Stimulated activated CD4-positive, alpha-beta T cell treated with anti-CD3 and anti-CD28 coated beads, Interleukin-4, amount 100 ng/mL, for 1 hour (primary cell): ENCODE results near the gene PITPNM3.

Experiments
- DNase-seq: peaks from one replicate; pipeline ENCODE4 v3.0.0-alpha.2; 2020

Gene PITPNM3

GRCh38 chr17:6476076-6476809, 80.1 kb downstream of the PITPNM3 start:
- DNase-seq: no peak

GRCh38 chr17:6475411-6475810, 80.9 kb downstream of the PITPNM3 start:
- DNase-seq: no peak

- DNase-seq: no peak
These were observed 81.4 kb downstream of the PITPNM3 start for GRCh38 chr17:6474906-6475305.

- DNase-seq: no peak
These were observed 82.0 kb downstream of the PITPNM3 start for GRCh38 chr17:6474376-6474775.

GRCh38 chr17:6473128-6473767, 83.1 kb downstream of the PITPNM3 start:
- peak; percentile 71 for DNase-seq

- no peak for DNase-seq
These were observed 83.8 kb downstream of the PITPNM3 start for GRCh38 chr17:6472517-6472916.

GRCh38 chr17:6471531-6472465, 84.6 kb downstream of the PITPNM3 start:
- DNase-seq: no peak

GRCh38 chr17:6470751-6471521, 85.4 kb downstream of the PITPNM3 start:
- DNase-seq: no peak

- no peak for DNase-seq
These were observed 86.1 kb downstream of the PITPNM3 start for GRCh38 chr17:6470146-6470718.

GRCh38 chr17:6468051-6468790, 88.1 kb downstream of the PITPNM3 start:
- DNase-seq: no peak

- no peak for DNase-seq
These were observed 88.8 kb downstream of the PITPNM3 start for GRCh38 chr17:6467567-6467966.

GRCh38 chr17:6465206-6466003, 91.0 kb downstream of the PITPNM3 start:
- DNase-seq: no peak

GRCh38 chr17:6464446-6465041, 91.8 kb downstream of the PITPNM3 start:
- no peak for DNase-seq

GRCh38 chr17:6463616-6464445, 92.5 kb downstream of the PITPNM3 start:
- DNase-seq: no peak

GRCh38 chr17:6462692-6463091, 93.7 kb downstream of the PITPNM3 start:
- no peak for DNase-seq

- no peak for DNase-seq
These were observed 94.4 kb downstream of the PITPNM3 start for GRCh38 chr17:6461792-6462524.

GRCh38 chr17:6461246-6461645, 95.1 kb downstream of the PITPNM3 start:
- no peak for DNase-seq

GRCh38 chr17:6460531-6461161, 95.7 kb downstream of the PITPNM3 start:
- DNase-seq: no peak
